Stimulated activated CD4-positive, alpha-beta T cell treated with anti-CD3 and anti-CD28 coated beads, TNF-alpha, amount 100 ng/mL, for 4 hours (primary cell): ENCODE data around the gene SPDEF.

Experiments used
- DNase-seq, 3 experiments: peaks; one replicate each; pipeline ENCODE4 v3.0.0-alpha.2; 2020; ENCODE audit warnings: low read depth in 3 of 3

The SPDEF gene

GRCh38 chr6:34527751-34528670 is 28.1 kb downstream of the SPDEF start:
- DNase-seq: no peak

GRCh38 chr6:34526992-34527728 is 29.0 kb downstream of the SPDEF start:
- DNase-seq: peak; percentile 94 to 97 (median 94)

GRCh38 chr6:34526241-34526972 is 29.7 kb downstream of the SPDEF start:
- no peak for DNase-seq

GRCh38 chr6:34525431-34526175 is 30.5 kb downstream of the SPDEF start:
- DNase-seq: no peak

GRCh38 chr6:34524971-34525370 is 31.2 kb downstream of the SPDEF start:
- DNase-seq: no peak

GRCh38 chr6:34524499-34524898 is 31.6 kb downstream of the SPDEF start:
- DNase-seq: no peak

GRCh38 chr6:34523441-34524206 is 32.5 kb downstream of the SPDEF start:
- DNase-seq: no peak

DNA sequence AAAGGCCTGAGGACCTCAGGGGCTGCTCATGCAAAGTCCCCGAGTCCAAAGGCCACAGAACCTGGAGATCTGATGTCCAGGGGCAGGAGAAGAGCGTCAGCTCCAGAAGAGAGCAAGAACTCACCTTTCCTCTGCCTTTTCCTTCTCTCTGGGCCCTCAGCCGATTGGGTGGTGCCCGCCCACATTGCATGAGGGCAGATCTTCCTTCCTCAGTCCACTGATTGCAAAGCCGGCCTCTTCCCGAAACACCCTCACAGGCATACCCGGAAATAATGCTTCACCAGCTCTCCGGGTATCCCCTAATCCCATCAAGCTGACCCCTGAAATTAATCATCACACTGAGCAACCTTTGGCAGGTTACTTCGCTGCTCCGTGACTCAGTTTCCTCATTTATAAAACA is 33.4 kb downstream of the SPDEF start:
- DNase-seq: no peak

GRCh38 chr6:34521463-34522285 is 34.5 kb downstream of the SPDEF start:
- DNase-seq: no peak

- no peak for DNase-seq
Measured at GRCh38 chr6:34520645-34521462, 35.3 kb downstream of the SPDEF start.

DNA sequence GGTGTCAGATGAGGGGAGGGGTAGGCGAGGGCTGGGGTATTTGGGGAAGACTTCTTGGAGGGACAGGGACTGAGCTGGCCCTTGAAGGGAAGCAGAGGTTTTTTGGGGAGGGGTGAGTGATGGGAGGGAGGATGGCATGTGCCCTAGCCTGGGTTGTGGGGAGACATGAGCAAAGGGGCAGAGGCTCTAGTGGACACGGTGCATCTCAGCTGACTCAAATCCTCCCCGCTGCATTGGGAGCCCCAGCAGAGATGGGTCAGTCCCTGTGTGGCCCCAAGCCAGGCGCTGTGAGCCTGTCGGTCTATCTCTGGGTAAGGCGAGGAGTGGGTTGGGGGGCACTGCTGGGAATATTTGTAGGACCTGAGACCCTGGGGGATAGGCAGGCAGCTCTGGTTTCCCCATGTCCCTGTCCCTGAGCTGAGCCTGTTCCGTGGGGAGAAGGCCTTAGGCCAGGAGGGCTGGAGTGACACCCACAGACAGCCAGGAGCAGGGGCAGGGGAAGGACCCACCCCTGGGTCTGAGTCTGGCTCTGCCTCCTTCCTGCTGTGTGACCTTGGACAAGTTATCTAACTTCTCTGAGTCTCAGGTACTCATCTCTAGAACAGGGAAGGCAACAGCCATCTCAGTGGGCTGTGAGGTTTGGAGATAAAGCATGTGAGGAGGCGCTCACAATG is 36.0 kb downstream of the SPDEF start:
- no peak for DNase-seq

DNA sequence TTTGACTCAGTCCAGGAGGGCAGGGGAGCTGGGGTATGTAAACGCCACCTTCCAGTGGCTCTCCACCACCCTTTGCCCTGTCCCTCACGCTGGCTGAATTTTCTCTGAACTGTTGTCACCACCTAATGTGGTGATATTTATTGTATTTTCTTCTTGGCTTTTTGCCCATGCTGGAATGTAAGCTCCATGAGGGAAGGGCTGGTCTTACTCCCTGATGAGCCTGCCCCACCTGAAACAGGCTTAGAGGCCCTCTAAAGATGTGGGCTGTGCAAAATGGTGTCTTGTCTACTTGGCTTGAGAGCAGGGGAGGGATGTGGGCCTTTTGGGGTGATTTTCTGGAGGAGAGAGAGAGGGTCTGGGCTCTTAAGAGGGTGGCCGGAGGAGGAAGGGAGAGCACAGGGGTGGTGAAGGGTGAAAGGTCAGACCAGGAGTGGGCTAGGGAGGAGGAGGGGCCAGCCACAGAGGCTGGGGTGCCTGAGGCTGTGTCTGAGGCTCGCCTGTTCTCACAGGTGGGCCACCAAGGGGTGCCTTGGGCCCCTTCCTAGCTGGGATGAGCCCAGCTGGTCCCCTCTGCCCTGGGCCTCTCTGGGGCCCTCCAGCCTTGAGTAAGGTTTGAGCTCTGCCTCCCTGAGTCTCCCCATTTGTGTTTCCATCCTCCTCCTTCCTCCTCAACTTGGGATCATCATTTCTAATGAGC is 37.3 kb downstream of the SPDEF start:
- no peak for DNase-seq

GRCh38 chr6:34517966-34518365 is 38.2 kb downstream of the SPDEF start:
- DNase-seq: no peak

GRCh38 chr6:34517461-34517881 is 38.7 kb downstream of the SPDEF start:
- DNase-seq: no peak

- DNase-seq: no peak
Measured at GRCh38 chr6:34516391-34517324, 39.5 kb downstream of the SPDEF start.
